Ishikawa (cell line): ENCODE measurements around the gene MLNR.

Source experiments
- CEBPB ChIP-seq: IDR thresholded peaks from 2 replicates; pipeline ENCODE4 v1.6.1; 2012
- CREB1 ChIP-seq: IDR thresholded peaks from 2 replicates; pipeline ENCODE4 v1.6.1; 2012; ENCODE audit warnings: low read depth
- EGR1 ChIP-seq: IDR thresholded peaks from 2 replicates; pipeline ENCODE4 v1.6.1; 2012
- EP300 ChIP-seq: IDR thresholded peaks from 2 replicates; pipeline ENCODE4 v1.6.1; 2012; ENCODE audit warnings: borderline replicate concordance
- FOXM1 ChIP-seq: IDR thresholded peaks from 2 replicates; pipeline ENCODE4 v1.6.1; 2012; ENCODE audit warnings: low read depth, borderline replicate concordance
- NFIC ChIP-seq: IDR thresholded peaks from 2 replicates; pipeline ENCODE4 v1.6.1; 2012
- RAD21 ChIP-seq: IDR thresholded peaks from 2 replicates; pipeline ENCODE4 v1.6.1; 2012; ENCODE audit warnings: low read depth
- TAF1 ChIP-seq: IDR thresholded peaks from 2 replicates; pipeline ENCODE4 v1.6.1; 2012; ENCODE audit warnings: low read depth, mild to moderate bottlenecking
- TCF12 ChIP-seq: IDR thresholded peaks from 2 replicates; pipeline ENCODE4 v1.6.1; 2012; ENCODE audit warnings: low read depth
- TEAD4 ChIP-seq: IDR thresholded peaks from 2 replicates; pipeline ENCODE4 v1.6.1; 2012
- YY1 ChIP-seq: IDR thresholded peaks from 2 replicates; pipeline ENCODE4 v1.6.1; 2012; ENCODE audit warnings: low read depth
- ZBTB7A ChIP-seq: IDR thresholded peaks from 2 replicates; pipeline ENCODE4 v1.6.1; 2012; ENCODE audit warnings: low read depth
- TF ChIP-seq, protein P1 (sequence below): IDR thresholded peaks from 2 replicates; pipeline ENCODE4 v1.6.1; 2012
- TF ChIP-seq, protein P2 (sequence below): IDR thresholded peaks from 2 replicates; pipeline ENCODE4 v1.6.1; 2012
- TF ChIP-seq, protein P3 (sequence below): IDR thresholded peaks from 2 replicates; pipeline ENCODE4 v1.6.1; 2012; ENCODE audit warnings: low read depth, mild to moderate bottlenecking

The MLNR gene

DNA sequence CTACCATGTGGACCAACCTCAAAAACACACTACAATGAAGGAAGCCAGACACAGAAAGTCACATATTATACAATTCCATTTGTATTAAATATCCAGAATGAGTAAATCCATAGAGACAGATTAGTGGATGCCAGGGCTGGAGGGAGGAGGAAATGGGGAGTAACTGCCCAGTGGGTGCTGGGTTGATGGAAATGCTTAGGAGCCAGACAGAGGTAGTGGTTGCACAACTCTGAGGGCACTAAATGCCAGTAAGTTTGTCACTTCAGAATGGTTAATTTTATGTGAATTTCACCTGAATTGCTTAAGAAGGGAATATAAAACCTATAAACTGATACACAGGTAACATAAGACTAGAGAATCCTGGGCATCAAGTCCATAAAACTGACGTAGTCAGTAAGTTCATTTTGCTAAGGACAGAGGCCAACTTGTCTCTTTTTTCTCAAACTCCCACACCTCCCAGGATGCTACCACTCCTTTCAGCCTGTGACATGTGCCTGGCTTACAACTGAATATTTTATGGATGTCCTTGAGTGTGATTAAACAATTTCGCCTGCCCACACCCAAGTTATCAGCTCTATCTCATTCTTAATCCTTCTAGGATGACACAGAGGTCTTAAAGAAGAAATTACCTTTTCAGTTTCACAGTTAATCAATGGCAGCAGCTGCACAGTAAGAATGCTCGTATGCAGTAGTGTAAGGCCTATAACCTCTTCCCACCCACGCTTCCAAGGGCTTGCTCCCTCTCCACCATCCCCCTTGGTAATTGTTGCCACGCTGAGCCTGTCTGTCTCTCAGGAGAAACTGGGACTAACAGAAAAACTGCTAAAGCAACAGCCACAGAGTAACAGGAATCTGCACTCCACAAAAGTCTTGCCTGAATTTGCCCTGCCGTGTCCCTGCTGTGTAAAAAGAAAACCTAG is 5.9 kb upstream of the MLNR start:
- TF ChIP-seq FOXM1 (no peak), EP300 (no peak)

DNA sequence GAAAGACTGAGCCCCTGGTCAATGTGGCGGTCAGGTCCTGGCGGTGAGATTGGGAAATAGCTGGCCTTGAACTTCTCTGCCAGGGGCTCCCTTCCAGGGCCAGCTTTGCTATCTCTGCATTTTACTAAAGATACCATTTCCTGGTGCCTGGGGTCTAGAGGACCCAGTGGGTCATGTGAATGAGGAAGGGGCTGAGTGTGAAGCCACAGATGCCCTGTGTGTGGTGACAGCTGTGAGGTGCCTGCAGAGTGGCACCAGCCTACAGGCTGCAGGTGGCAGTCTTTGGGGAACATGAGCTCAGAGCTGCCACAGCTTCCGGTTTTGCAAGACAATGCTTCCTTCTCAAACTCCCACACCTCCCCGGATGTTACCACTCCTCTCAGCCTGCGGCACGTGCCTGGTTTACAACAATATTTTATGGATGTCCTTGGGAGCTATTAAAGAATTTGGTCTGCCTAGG is 5.2 kb upstream of the MLNR start:
- TF ChIP-seq YY1 (no peak), EGR1 (no peak), EP300 (no peak), TEAD4 (no peak), TAF1 (no peak), NFIC (no peak), RAD21 (0 out of 2 replicates have a peak, but pooled peaks have one; percentile 5), ZBTB7A (no peak)
- TF ChIP-seq, protein P1, sequence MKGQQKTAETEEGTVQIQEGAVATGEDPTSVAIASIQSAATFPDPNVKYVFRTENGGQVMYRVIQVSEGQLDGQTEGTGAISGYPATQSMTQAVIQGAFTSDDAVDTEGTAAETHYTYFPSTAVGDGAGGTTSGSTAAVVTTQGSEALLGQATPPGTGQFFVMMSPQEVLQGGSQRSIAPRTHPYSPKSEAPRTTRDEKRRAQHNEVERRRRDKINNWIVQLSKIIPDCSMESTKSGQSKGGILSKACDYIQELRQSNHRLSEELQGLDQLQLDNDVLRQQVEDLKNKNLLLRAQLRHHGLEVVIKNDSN: 0 out of 2 replicates have a peak, but pooled peaks have one; percentile 36
- TF ChIP-seq, protein P2, sequence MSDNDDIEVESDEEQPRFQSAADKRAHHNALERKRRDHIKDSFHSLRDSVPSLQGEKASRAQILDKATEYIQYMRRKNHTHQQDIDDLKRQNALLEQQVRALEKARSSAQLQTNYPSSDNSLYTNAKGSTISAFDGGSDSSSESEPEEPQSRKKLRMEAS: peak; percentile 66

DNA sequence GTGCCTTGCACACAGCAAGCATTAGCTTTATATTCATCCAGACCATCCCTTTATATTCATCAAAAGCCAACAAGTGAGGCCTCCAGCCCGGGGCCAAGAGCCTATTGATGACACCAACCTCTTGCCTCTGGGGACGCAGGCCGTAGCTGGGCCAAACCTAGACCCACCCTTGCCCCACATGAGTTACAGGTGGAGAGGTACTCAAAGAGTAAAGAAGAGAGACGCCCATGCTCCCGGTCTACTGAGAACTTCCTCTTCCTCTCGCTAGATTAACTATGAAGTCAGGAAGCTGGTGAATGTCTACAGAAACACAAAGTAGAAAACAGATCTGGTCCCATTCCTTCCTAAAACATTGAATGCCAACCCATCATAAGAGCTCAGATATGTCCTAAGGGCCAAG is 3.8 kb upstream of the MLNR start:
- no peak for TF ChIP-seq ZBTB7A
- TF ChIP-seq, protein P2: no peak
- no peak for TF ChIP-seq TEAD4
- no peak for TF ChIP-seq EGR1
- TF ChIP-seq TAF1: no peak
- no peak for TF ChIP-seq FOXM1
- no peak for TF ChIP-seq TCF12
- TF ChIP-seq, protein P1: no peak
- no peak for TF ChIP-seq RAD21
- TF ChIP-seq YY1: no peak
- no peak for TF ChIP-seq EP300
- no peak for TF ChIP-seq NFIC

DNA sequence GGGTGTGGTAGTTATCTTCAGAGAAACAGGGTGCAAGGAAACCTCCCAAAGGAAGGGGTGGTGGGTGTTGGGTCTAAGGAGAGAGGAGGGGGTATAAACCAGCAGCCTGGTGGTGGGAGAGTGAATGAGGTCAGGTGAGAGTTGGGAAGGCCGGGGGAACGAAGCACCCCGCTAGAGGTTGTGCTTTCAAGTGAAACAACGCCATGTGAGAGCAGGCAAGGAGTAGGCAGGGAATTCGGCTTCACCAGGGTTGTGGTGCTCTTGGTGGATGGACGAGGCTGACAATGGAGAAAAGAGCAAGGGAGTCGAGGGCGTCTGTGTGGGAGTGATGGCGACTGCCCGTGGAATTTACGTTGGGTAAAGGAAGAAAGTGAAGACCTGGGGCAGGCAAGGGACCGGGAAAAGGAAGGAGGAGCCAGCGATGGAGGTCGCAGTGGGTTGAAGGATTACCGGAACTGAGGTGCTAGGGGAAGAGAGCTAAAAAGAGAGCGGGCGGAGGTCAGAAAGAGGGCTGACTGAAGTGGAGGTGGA is 2.1 kb upstream of the MLNR start:
- TF ChIP-seq, protein P1: no peak
- TF ChIP-seq CREB1: no peak
- TF ChIP-seq EP300: no peak
- no peak for TF ChIP-seq CEBPB
- no peak for TF ChIP-seq YY1
- no peak for TF ChIP-seq ZBTB7A
- TF ChIP-seq, protein P2: no peak
- TF ChIP-seq FOXM1: no peak
- TF ChIP-seq TCF12: no peak
- TF ChIP-seq TEAD4: no peak
- no peak for TF ChIP-seq RAD21
- TF ChIP-seq EGR1: no peak
- no peak for TF ChIP-seq TAF1
- TF ChIP-seq NFIC: no peak
- TF ChIP-seq, protein P3, sequence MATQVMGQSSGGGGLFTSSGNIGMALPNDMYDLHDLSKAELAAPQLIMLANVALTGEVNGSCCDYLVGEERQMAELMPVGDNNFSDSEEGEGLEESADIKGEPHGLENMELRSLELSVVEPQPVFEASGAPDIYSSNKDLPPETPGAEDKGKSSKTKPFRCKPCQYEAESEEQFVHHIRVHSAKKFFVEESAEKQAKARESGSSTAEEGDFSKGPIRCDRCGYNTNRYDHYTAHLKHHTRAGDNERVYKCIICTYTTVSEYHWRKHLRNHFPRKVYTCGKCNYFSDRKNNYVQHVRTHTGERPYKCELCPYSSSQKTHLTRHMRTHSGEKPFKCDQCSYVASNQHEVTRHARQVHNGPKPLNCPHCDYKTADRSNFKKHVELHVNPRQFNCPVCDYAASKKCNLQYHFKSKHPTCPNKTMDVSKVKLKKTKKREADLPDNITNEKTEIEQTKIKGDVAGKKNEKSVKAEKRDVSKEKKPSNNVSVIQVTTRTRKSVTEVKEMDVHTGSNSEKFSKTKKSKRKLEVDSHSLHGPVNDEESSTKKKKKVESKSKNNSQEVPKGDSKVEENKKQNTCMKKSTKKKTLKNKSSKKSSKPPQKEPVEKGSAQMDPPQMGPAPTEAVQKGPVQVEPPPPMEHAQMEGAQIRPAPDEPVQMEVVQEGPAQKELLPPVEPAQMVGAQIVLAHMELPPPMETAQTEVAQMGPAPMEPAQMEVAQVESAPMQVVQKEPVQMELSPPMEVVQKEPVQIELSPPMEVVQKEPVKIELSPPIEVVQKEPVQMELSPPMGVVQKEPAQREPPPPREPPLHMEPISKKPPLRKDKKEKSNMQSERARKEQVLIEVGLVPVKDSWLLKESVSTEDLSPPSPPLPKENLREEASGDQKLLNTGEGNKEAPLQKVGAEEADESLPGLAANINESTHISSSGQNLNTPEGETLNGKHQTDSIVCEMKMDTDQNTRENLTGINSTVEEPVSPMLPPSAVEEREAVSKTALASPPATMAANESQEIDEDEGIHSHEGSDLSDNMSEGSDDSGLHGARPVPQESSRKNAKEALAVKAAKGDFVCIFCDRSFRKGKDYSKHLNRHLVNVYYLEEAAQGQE: no peak

DNA sequence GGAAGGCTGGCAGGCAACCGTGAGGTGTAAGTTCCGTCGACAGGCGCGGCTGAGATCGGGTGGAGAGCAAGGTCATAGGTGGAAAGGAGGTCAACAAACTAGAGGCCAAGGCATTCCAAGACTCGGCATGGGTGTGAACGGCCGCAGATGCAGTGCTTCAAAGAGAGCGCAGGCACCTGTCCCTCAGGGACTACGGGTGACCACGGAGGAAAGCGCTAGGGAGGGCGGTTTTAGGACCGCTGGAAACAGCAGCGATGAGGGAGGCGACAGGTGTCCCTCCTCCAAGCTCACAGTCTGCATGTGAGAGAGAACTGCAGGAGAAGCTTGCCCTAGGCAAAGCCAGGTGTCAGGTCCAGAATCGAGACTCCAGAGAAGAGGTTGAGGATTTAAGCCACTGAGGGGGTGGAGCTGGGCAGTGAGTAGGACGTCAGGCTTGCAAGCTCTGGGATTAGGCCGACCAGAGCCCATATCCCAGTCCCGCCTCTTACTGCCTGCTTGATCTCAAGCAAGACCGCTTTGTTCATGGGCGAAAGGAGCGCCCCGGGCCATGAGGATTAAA is 1.6 kb upstream of the MLNR start:
- TF ChIP-seq, protein P2: no peak
- TF ChIP-seq EGR1 (no peak), EP300 (no peak), TEAD4 (no peak), NFIC (no peak), YY1 (no peak), FOXM1 (no peak), TCF12 (no peak), CEBPB (no peak), RAD21 (no peak), TAF1 (no peak), CREB1 (no peak), ZBTB7A (no peak)
- TF ChIP-seq, protein P3: no peak
- TF ChIP-seq, protein P1: no peak
